Naive thymus-derived CD4-positive, alpha-beta T cell (primary cell): ENCODE measurements around the gene WDR44. TPM values are rescaled to one million over a fixed set of nuclear protein-coding genes. Genes with fewer than 3 reads are reported as not detected.

Experiments
- ATAC-seq: fragments of 150-1000 bp; cut with Tn5 transposase; 2 replicates; pipeline ENCODE4 v1.10.0; 2021; ENCODE audit warnings: mild to moderate bottlenecking, moderate library complexity
- CTCF ChIA-PET: fragments of 350-600 bp; sonication (Branson Sonifier 250); formaldehyde crosslinking; loops from one replicate; lab custom pipeline; 2021; ENCODE audit warnings: antibody characterized with exemption; lab: Charles Lee
- POLR2A ChIA-PET: fragments of 350-600 bp; sonication (Branson Sonifier 250); formaldehyde crosslinking; loops from one replicate; lab custom pipeline; 2021; ENCODE audit warnings: antibody characterized with exemption, inconsistent platforms; lab: Charles Lee
- DNase-seq, 9 donors: peaks; one replicate each; pipeline versions ENCODE4 v3.0.0 to v3.0.0-alpha.2; 2020 to 2022; ENCODE audit warnings: mixed read lengths in 1 of 9
- H3K27ac ChIP-seq: one replicate; pipeline ENCODE4 v1.7.0; 2013; ENCODE audit warnings: mild to moderate bottlenecking, low read depth, low read length, moderate library complexity
- H3K27me3 ChIP-seq, 2 donors: one replicate each; pipeline ENCODE4 v1.7.0; 2013; ENCODE audit warnings: low read length in 2 of 2, mild to moderate bottlenecking in 2 of 2, moderate library complexity in 2 of 2; ENCODE audit not compliant: control insufficient read depth in 2 of 2, insufficient read depth in 2 of 2
- H3K36me3 ChIP-seq, 3 experiments: 1 replicate in 2 of 3; 2 replicates in 1 of 3; pipeline ENCODE4 v1.7.0; 2013; ENCODE audit warnings: low read length in 3 of 3, mild to moderate bottlenecking in 3 of 3, moderate library complexity in 1 of 3; ENCODE audit not compliant: insufficient read depth in 3 of 3, control insufficient read depth in 2 of 3
- H3K4me1 ChIP-seq, 2 donors: one replicate each; pipeline ENCODE4 v1.7.0; 2013; ENCODE audit warnings: low read length in 2 of 2, mild to moderate bottlenecking in 2 of 2, moderate library complexity in 1 of 2; ENCODE audit not compliant: control insufficient read depth in 2 of 2, insufficient read depth in 2 of 2
- H3K4me3 ChIP-seq: 2 replicates; pipeline ENCODE4 v1.7.0; 2013; ENCODE audit warnings: mild to moderate bottlenecking, low read length
- H3K9me3 ChIP-seq, 3 experiments: 1 replicate in 2 of 3; 2 replicates in 1 of 3; pipeline ENCODE4 v1.7.0; 2013; ENCODE audit warnings: low read length in 3 of 3; ENCODE audit not compliant: control insufficient read depth in 2 of 3
- H3K27ac Mint-ChIP-seq, 9 donors: one replicate each; pipeline ENCODE4 v1.8.0; 2020 to 2022; ENCODE audit warnings: mixed read lengths in 9 of 9, mild to moderate bottlenecking in 8 of 9, moderate library complexity in 5 of 9, inconsistent platforms in 2 of 9
- H3K27me3 Mint-ChIP-seq, 5 donors: one replicate each; pipeline ENCODE4 v1.8.0; 2021 to 2022; ENCODE audit warnings: mixed read lengths in 5 of 5, mild to moderate bottlenecking in 1 of 5
- H3K36me3 Mint-ChIP-seq, 5 donors: one replicate each; pipeline ENCODE4 v1.8.0; 2020 to 2022; ENCODE audit warnings: mixed read lengths in 5 of 5, mild to moderate bottlenecking in 3 of 5, inconsistent platforms in 1 of 5
- H3K4me1 Mint-ChIP-seq, 7 donors: one replicate each; pipeline ENCODE4 v1.8.0; 2020 to 2022; ENCODE audit warnings: mixed read lengths in 7 of 7, mild to moderate bottlenecking in 3 of 7, inconsistent platforms in 1 of 7
- H3K4me3 Mint-ChIP-seq, 10 donors: one replicate each; pipeline ENCODE4 v1.8.0; 2020 to 2022; ENCODE audit warnings: mild to moderate bottlenecking in 10 of 10, mixed read lengths in 10 of 10, moderate library complexity in 6 of 10, inconsistent platforms in 2 of 10
- H3K9me3 Mint-ChIP-seq, 11 donors: one replicate each; pipeline ENCODE4 v1.8.0; 2020 to 2022; ENCODE audit warnings: mixed read lengths in 11 of 11, mild to moderate bottlenecking in 4 of 11, inconsistent platforms in 1 of 11, moderate library complexity in 1 of 11
- intact Hi-C, 2 donors: fragments of 100-400 bp; cut with micrococcal nuclease; formaldehyde crosslinking; loops; one replicate each; pipeline ENCODE4 v1.15.1; 2023
- polyA plus RNA-seq, 2 donors: library from polyadenylated mRNA; unstranded; fragments of 300-500 nt; fragmentation: Illumina TruSeq; gene quantifications; one replicate each; pipeline ENCODE4 v1.2.3, GENCODE V29; 2021
- total RNA-seq, 6 experiments: library from RNA in 5 of 6; stranded (reverse) in 5 of 6; gene quantifications; 1 replicate in 5 of 6; 2 replicates in 1 of 6; pipeline ENCODE4 v1.2.3 and lab custom pipeline; 2021 to 2026

Gene WDR44
- total and polyA plus RNA-seq, 7 experiments from 2014 or later = 7.8 to 19.0 (median 16.6) TPM

DNA sequence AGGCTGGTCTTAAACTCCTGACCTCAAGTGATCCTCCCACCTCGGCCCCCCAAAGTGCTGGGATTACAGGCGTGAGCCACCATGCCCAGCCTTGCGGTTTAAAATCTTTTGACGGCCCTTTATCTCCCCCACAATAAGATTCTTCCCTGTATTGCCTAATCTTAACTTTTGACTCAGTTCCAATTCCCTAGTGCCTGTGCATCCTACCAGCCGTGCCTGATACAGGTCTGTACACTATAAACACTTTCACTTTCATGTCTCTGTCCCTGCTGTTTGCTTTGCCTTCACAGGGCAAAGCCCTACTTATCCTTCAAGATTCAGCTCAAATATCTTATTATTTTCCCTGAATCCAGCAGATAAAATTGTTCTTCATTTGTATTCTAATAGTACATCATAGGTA is 74.6 kb downstream of the WDR44 start:
- H3K4me1 Mint-ChIP-seq = peaks cover 7 to 20% (median 15%) of the 10 kb centered on the region in 7 donors
- peak overlapping the region in 1 of 10 donors; percentile 26 for H3K4me3 Mint-ChIP-seq
- peak overlapping the region in 1 of 9 donors; percentile 17 for H3K27ac Mint-ChIP-seq
- intact Hi-C loops = no loop called here
- DNase-seq = no peak
- no peaks in the 10 kb centered on the region for H3K9me3 Mint-ChIP-seq
- Histone ChIP-seq H3K27me3 (no peaks in the 10 kb centered on the region), H3K36me3 (peaks cover 0 to 5% (median 0%) of the 10 kb centered on the region in 3 experiments), H3K4me3 (no peak overlapping the region), H3K4me1 (no peaks in the 10 kb centered on the region), H3K27ac (no peak overlapping the region), H3K9me3 (no peaks in the 10 kb centered on the region)
- no peaks in the 10 kb centered on the region for H3K27me3 Mint-ChIP-seq
- ATAC-seq = no peak
- ChIA-PET CTCF (no interaction called here), POLR2A (no interaction called here)
- H3K36me3 Mint-ChIP-seq = peaks cover 14 to 28% (median 18%) of the 10 kb centered on the region in 5 donors

DNA sequence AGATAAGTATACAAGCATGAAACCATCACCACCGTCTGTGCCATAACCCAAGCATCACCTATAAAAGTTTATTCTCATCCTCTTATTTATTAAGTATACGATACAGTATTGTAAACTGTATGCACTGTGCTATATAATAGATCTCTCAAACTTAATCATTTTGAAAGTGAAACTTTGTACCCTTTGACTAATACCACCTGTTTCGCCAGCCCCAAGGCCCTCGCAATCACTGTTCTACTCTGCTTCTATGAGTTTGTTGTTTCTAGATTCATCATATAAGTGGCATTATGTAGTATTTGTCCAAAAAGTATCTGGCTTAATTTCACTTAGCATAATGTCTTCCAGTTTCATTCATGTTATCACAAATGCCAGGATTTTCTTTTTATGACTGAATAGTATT is 77.7 kb downstream of the WDR44 start:
- no peaks in the 10 kb centered on the region for H3K9me3 Mint-ChIP-seq
- no peaks in the 10 kb centered on the region for H3K27me3 Mint-ChIP-seq
- no peak overlapping the region for H3K4me3 ChIP-seq
- CTCF ChIA-PET = no interaction called here
- DNase-seq (no peak), ATAC-seq (no peak)
- no peak overlapping the region for H3K27ac Mint-ChIP-seq
- H3K27ac ChIP-seq = no peak overlapping the region
- intact Hi-C loops = no loop called here
- peaks cover 0 to 14% (median 7%) of the 10 kb centered on the region in 7 donors for H3K4me1 Mint-ChIP-seq
- H3K36me3 ChIP-seq = peaks cover 0 to 5% (median 0%) of the 10 kb centered on the region in 3 experiments
- H3K9me3 ChIP-seq = no peaks in the 10 kb centered on the region
- no peaks in the 10 kb centered on the region for H3K27me3 ChIP-seq
- POLR2A ChIA-PET = no interaction called here
- no peak overlapping the region for H3K4me3 Mint-ChIP-seq
- H3K4me1 ChIP-seq = no peaks in the 10 kb centered on the region
- H3K36me3 Mint-ChIP-seq = peaks cover 9 to 22% (median 17%) of the 10 kb centered on the region in 5 donors

DNA sequence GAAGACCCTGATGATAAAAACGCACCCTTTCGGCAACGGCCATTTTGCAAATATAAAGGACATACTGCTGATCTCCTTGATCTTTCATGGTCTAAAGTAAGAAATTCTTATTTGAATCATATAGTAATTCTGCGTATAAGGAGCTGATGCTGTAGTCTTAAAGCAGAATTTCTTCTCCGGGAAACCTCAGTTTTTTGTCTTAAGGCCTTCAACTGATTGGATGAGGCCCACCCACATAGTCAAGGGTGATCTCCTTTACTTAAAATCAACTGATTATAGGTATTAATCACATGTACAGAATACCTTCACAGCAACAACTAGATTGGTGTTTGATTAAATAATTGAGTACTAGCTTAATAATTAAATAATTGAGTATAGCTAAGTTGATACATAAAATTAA is 86.9 kb downstream of the WDR44 start:
- intact Hi-C loops = no loop called here
- no peak overlapping the region for H3K4me3 Mint-ChIP-seq
- no peak for ATAC-seq
- no peaks in the 10 kb centered on the region for H3K4me1 Mint-ChIP-seq
- H3K9me3 Mint-ChIP-seq = no peaks in the 10 kb centered on the region
- H3K9me3 ChIP-seq = no peaks in the 10 kb centered on the region
- DNase-seq = no peak
- no peak overlapping the region for H3K27ac ChIP-seq
- ChIA-PET CTCF (no interaction called here), POLR2A (no interaction called here)
- peaks cover 0 to 14% (median 3%) of the 10 kb centered on the region in 3 experiments for H3K36me3 ChIP-seq
- no peaks in the 10 kb centered on the region for H3K27me3 ChIP-seq
- H3K36me3 Mint-ChIP-seq = peaks cover 3 to 24% (median 5%) of the 10 kb centered on the region in 5 donors
- H3K27ac Mint-ChIP-seq = peak overlapping the region in 1 of 9 donors; percentile 70
- H3K4me3 ChIP-seq = no peak overlapping the region
- no peaks in the 10 kb centered on the region for H3K4me1 ChIP-seq
- H3K27me3 Mint-ChIP-seq = no peaks in the 10 kb centered on the region

DNA sequence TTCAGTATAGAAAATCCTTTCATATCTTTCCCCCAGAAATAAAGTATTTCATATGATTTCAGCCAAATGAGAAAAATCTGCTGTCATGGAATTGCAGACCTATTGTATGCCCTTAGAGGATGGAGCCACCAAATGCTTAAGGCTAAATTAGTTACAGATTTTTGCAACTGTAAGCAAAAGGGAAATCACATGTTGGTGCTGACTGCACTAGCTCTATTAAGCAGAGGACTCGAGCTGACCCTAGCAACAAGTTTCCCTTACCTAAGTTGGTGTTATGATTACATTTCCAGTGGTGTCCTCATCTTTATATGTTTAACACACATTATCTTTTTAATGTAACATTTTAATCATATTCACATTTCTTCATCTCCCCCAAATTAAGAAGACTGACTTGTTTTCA is 91.4 kb downstream of the WDR44 start:
- peaks cover 2 to 19% (median 5%) of the 10 kb centered on the region in 5 donors for H3K36me3 Mint-ChIP-seq

DNA sequence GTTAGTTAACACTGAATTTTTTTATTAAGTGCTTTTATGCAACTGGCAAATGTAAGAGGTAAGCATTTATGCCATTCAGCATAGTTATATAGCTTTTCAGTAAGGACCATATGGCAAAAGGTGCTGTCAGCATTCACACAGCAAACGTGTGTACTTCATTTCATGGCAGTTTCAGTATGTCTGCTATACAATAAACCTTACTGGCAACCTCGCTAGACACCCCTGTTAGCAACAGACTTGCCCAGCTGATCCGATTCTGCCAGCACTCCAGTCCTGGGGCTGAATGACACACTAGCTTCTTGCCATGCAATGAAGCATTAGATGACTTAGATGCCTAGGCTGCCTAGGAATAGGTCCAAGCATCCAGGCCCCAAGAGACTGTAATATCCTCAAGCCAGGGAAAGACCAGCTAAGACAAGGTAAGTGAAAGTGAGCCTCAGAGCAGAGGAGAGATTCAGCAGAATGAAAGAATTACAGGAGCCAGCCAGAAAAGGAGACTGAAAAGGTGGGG is 102.4 kb downstream of the WDR44 start:
- POLR2A ChIA-PET = no interaction called here
- peaks cover 0 to 15% (median 0%) of the 10 kb centered on the region in 3 experiments for H3K36me3 ChIP-seq
- ATAC-seq = no peak

More for the DNA sequence above, 91.4 kb downstream of the WDR44 start:
- peaks cover 0 to 17% (median 3%) of the 10 kb centered on the region in 3 experiments for H3K36me3 ChIP-seq
- H3K27me3 ChIP-seq = no peaks in the 10 kb centered on the region
- no peak overlapping the region for H3K27ac ChIP-seq
- ATAC-seq (no peak), DNase-seq (no peak)
- Mint-ChIP-seq H3K4me3 (no peak overlapping the region), H3K9me3 (no peaks in the 10 kb centered on the region), H3K4me1 (no peaks in the 10 kb centered on the region), H3K27me3 (no peaks in the 10 kb centered on the region), H3K27ac (no peak overlapping the region)
- intact Hi-C loops = no loop called here
- H3K4me1 ChIP-seq = no peaks in the 10 kb centered on the region
- ChIA-PET POLR2A (no interaction called here), CTCF (no interaction called here)
- H3K9me3 ChIP-seq = no peaks in the 10 kb centered on the region
- H3K4me3 ChIP-seq = no peak overlapping the region

DNA sequence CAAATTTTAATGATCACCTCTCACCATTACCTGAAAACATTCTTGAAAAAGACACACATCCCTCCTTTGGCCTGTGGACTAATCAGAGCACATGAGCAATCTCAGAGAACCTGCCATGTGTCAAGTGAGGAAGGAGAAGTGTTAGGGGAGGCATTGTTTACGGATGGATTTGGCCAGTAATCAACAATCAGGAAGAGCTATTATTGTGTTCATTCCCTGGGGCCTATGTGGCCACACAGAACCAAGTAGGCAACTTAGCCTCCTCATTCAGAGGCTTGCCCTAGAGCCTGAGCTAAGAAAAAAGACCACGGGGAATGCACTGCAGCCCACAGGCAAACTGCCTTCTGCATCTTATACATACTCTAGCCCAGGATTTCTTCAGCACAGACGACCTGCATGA is 109.1 kb downstream of the WDR44 start:
- H3K9me3 Mint-ChIP-seq = no peaks in the 10 kb centered on the region
- Histone ChIP-seq H3K9me3 (no peaks in the 10 kb centered on the region), H3K27me3 (no peaks in the 10 kb centered on the region), H3K4me3 (no peak overlapping the region), H3K36me3 (no peaks in the 10 kb centered on the region), H3K4me1 (no peaks in the 10 kb centered on the region), H3K27ac (no peak overlapping the region)
- no peak overlapping the region for H3K4me3 Mint-ChIP-seq
- H3K4me1 Mint-ChIP-seq = peaks cover 0 to 5% (median 0%) of the 10 kb centered on the region in 7 donors
- intact Hi-C loops = loop anchor here (5.0 kb wide), 2 partner anchors 42 to 97 kb away; partner anchors contain the start of gene DOCK11 (in 1 of the 2)
- ATAC-seq (no peak), DNase-seq (no peak)
- no peaks in the 10 kb centered on the region for H3K27me3 Mint-ChIP-seq
- H3K27ac Mint-ChIP-seq = no peak overlapping the region
- ChIA-PET POLR2A (no interaction called here), CTCF (no interaction called here)
- peaks cover 0 to 3% (median 0%) of the 10 kb centered on the region in 5 donors for H3K36me3 Mint-ChIP-seq

More for the DNA sequence above, 102.4 kb downstream of the WDR44 start:
- no peaks in the 10 kb centered on the region for H3K4me1 Mint-ChIP-seq
- intact Hi-C loops = no loop called here
- Histone ChIP-seq H3K27ac (no peak overlapping the region), H3K9me3 (no peaks in the 10 kb centered on the region), H3K27me3 (no peaks in the 10 kb centered on the region), H3K4me1 (no peaks in the 10 kb centered on the region), H3K4me3 (no peak overlapping the region)
- peaks cover 0 to 2% (median 0%) of the 10 kb centered on the region in 11 donors for H3K9me3 Mint-ChIP-seq
- peak overlapping the region in 3 of 9 donors; percentile 35 to 56 (median 39) for H3K27ac Mint-ChIP-seq
- H3K36me3 Mint-ChIP-seq = peaks cover 0 to 14% (median 3%) of the 10 kb centered on the region in 5 donors
- H3K27me3 Mint-ChIP-seq = no peaks in the 10 kb centered on the region
- DNase-seq = no peak
- H3K4me3 Mint-ChIP-seq = no peak overlapping the region
- CTCF ChIA-PET = no interaction called here

DNA sequence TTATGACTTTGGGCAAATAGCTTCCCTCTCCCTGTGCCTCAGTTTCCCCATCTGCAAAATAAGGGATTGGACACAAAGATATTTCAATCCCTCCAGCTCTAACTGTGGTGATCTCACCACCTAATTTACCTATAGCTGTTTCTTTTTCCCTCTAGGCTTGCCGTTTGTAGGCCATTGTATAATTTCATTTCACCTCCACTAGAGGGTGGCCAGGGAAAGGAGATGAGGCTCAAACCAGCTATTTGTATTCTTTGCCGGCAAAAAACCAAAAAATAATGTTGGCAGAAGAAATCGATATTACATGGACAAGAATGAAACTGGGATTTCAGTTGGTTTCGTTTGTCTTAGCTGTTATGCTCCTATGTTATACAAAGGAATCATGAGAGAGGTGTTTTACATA is 113.6 kb downstream of the WDR44 start:
- no peaks in the 10 kb centered on the region for H3K36me3 ChIP-seq
- intact Hi-C loops = loop anchor here (1.0 to 5.0 kb wide), 6 partner anchors 37 to 348 kb away; partner anchors contain the start of gene DOCK11 (in 1 of the 2)
- no peaks in the 10 kb centered on the region for H3K4me1 ChIP-seq
- POLR2A ChIA-PET = interaction anchor here (1.1 kb wide), 1 partner anchor 27 kb away, joined by 3 read pairs; no protein-coding TSS in a partner anchor
- CTCF ChIA-PET = interaction anchor here (0.5 to 2.1 kb wide), 9 partner anchors 10 to 631 kb away, joined by 3 to 19 read pairs (median 3); no protein-coding TSS in a partner anchor
- Mint-ChIP-seq H3K36me3 (no peaks in the 10 kb centered on the region), H3K27ac (peak overlapping the region in 1 of 9 donors; percentile 76), H3K4me1 (peaks cover 0 to 5% (median 0%) of the 10 kb centered on the region in 7 donors), H3K4me3 (no peak overlapping the region), H3K27me3 (peaks cover 0 to 3% (median 0%) of the 10 kb centered on the region in 5 donors), H3K9me3 (no peaks in the 10 kb centered on the region)
- ATAC-seq = peak; percentile 55
- no peak overlapping the region for H3K27ac ChIP-seq
- H3K4me3 ChIP-seq = no peak overlapping the region
- H3K27me3 ChIP-seq = no peaks in the 10 kb centered on the region
- DNase-seq = peak in 7 of 9 donors; percentile 22 to 54 (median 35)
- H3K9me3 ChIP-seq = no peaks in the 10 kb centered on the region
